PC-3 (cell line): ENCODE measurements around the gene VPS41. TPM values are rescaled to one million over a fixed set of nuclear protein-coding genes. Genes with fewer than 3 reads are reported as not detected.

Source experiments
- ATAC-seq: fragments of 200-7000 bp; cut with Tn5 transposase; 2 replicates; pipeline ENCODE4 v1.9.1; 2020; ENCODE audit warnings: mild to moderate bottlenecking, moderate library complexity
- BruUV-seq: library from RNA; stranded (reverse); fragments of 400-500 nt; replicated peaks from 2 replicates; lab custom pipeline; 2021; lab: Mats Ljungman, UMichigan
- CTCF ChIA-PET: fragments of 300-600 bp; sonication (Branson Sonifier 250); formaldehyde crosslinking; loops from one replicate; lab custom pipeline; 2022; ENCODE audit warnings: antibody characterized with exemption; lab: Charles Lee
- POLR2A ChIA-PET: fragments of 300-600 bp; sonication (Branson Sonifier 250); formaldehyde crosslinking; loops from one replicate; lab custom pipeline; 2022; ENCODE audit warnings: antibody characterized with exemption; ENCODE audit not compliant: unreplicated experiment; lab: Charles Lee
- DNase-seq: peaks from one replicate; pipeline ENCODE4 v3.0.0-alpha.2; 2015
- H2AFZ ChIP-seq: fragments of 300-600 bp; sonication (generic); 2 replicates; pipeline ENCODE4 v1.6.0; 2016; ENCODE audit warnings: antibody characterized with exemption, low read length
- H3F3A ChIP-seq: fragments of 300-600 bp; sonication (generic); one replicate; pipeline ENCODE4 v1.6.0; 2017; ENCODE audit warnings: antibody characterized with exemption, low read length, control low read depth, mild to moderate bottlenecking; ENCODE audit not compliant: unreplicated experiment
- H3K27ac ChIP-seq: fragments of 300-600 bp; sonication (generic); 2 replicates; pipeline ENCODE4 v1.5.1; 2016; ENCODE audit warnings: mild to moderate bottlenecking, low read length
- H3K27me3 ChIP-seq: fragments of 300-600 bp; sonication (generic); 2 replicates; pipeline ENCODE4 v1.6.1; 2016; ENCODE audit warnings: low read length, mixed read lengths
- H3K36me3 ChIP-seq: fragments of 300-600 bp; sonication (generic); 2 replicates; pipeline ENCODE4 v1.6.1; 2016; ENCODE audit warnings: low read depth, mixed run types, low read length, mixed read lengths
- H3K4me1 ChIP-seq: fragments of 300-600 bp; sonication (generic); 2 replicates; pipeline ENCODE4 v1.5.1; 2016; ENCODE audit warnings: low read length; ENCODE audit not compliant: insufficient read depth
- H3K4me2 ChIP-seq: fragments of 300-600 bp; sonication (generic); 2 replicates; pipeline ENCODE4 v1.6.0; 2016; ENCODE audit warnings: low read length
- H3K4me3 ChIP-seq: fragments of 300-600 bp; sonication (generic); 2 replicates; pipeline ENCODE4 v1.5.1; 2016; ENCODE audit warnings: mild to moderate bottlenecking, low read length, mixed read lengths
- H3K79me2 ChIP-seq: fragments of 300-600 bp; sonication (generic); 2 replicates; pipeline ENCODE4 v1.6.1; 2017; ENCODE audit warnings: low read length, mixed read lengths
- H3K9ac ChIP-seq: fragments of 300-600 bp; sonication (generic); 2 replicates; pipeline ENCODE4 v1.6.0; 2016; ENCODE audit warnings: mild to moderate bottlenecking, low read length
- H3K9me2 ChIP-seq: fragments of 300-600 bp; sonication (generic); replicated peaks from 2 replicates; pipeline ENCODE4 v1.6.1; 2016; ENCODE audit warnings: mixed run types, low read length, mixed read lengths
- H3K9me3 ChIP-seq: fragments of 300-600 bp; sonication (generic); 2 replicates; pipeline ENCODE4 v1.6.1; 2016; ENCODE audit warnings: low read length, mixed read lengths
- H4K20me1 ChIP-seq: fragments of 300-600 bp; sonication (generic); 2 replicates; pipeline ENCODE4 v1.6.1; 2016; ENCODE audit warnings: low read length, mixed read lengths
- EZH2 ChIP-seq: fragments of 300-600 bp; sonication (generic); IDR thresholded peaks from one replicate; pipeline ENCODE4 v1.6.1; 2017; ENCODE audit warnings: antibody characterized with exemption, mild to moderate bottlenecking, low read length; ENCODE audit not compliant: unreplicated experiment
- EZH2phosphoT487 ChIP-seq: fragments of 300-600 bp; sonication (generic); IDR thresholded peaks from 2 replicates; pipeline ENCODE4 v1.6.1; 2018; ENCODE audit warnings: mild to moderate bottlenecking, antibody characterized with exemption, low read length, borderline replicate concordance
- intact Hi-C: fragments of 100-400 bp; cut with micrococcal nuclease; formaldehyde crosslinking; loops from 2 replicates; pipeline ENCODE4 v1.9.0; 2023
- total RNA-seq: library from RNA; depleted of rRNA; stranded (reverse); fragments of >200 nt; gene quantifications from 2 replicates; pipeline ENCODE4 v1.2.3, GENCODE V29; 2014; rRNA removed
- TF ChIP-seq, protein P1 (sequence below): fragments of 300-600 bp; sonication (generic); conservative IDR thresholded peaks from 2 replicates; pipeline ENCODE4 v1.5.1; 2017; ENCODE audit warnings: antibody characterized with exemption, low read depth, mild to moderate bottlenecking, low read length

Gene VPS41
- total RNA-seq, 1 experiment from 2014 or later, result 35.2 TPM

DNA sequence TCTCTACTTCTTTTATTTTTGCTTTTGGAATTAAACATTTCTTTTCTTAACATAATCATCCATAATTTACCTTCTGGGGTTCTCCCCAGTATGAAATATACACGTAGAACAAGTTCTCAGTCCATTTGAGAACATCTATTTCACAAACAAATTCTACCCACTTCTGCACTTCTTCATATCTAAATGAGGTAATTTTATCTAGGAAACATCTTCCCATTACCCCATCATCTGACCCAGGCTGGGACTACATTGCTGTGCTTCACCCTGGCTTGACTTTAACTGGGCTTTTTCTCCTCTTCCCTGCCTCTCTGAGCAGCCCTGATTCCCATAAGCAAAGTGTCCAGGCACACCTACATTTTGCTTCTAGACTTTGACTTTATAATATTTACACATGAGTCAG lies 234.5 kb downstream of the VPS41 start:
- ATAC-seq (peak; percentile 33; the same call in 1 of the 2 replicates), DNase-seq (no peak)
- BruUV-seq, result no TSS peak
- Histone ChIP-seq H3K4me2 (no peak overlapping the region), H3K4me3 (no peak overlapping the region), H3K9me2 (no peaks in the 10 kb centered on the region), H3K27ac (no peak overlapping the region), H3K4me1 (0 out of 2 replicates have a peak, but pooled peaks cover 4% of the 10 kb centered on the region), H3F3A (no peaks in the 10 kb centered on the region), H3K27me3 (peaks cover 22% of the 10 kb centered on the region), H3K79me2 (no peaks in the 10 kb centered on the region), H3K36me3 (no peaks in the 10 kb centered on the region), H3K9me3 (no peaks in the 10 kb centered on the region), H4K20me1 (no peaks in the 10 kb centered on the region), H2AFZ (no peak overlapping the region), H3K9ac (no peak overlapping the region)
- ChIA-PET CTCF (no interaction called here), POLR2A (no interaction called here)
- intact Hi-C loops, result no loop called here
- TF ChIP-seq, protein P1, sequence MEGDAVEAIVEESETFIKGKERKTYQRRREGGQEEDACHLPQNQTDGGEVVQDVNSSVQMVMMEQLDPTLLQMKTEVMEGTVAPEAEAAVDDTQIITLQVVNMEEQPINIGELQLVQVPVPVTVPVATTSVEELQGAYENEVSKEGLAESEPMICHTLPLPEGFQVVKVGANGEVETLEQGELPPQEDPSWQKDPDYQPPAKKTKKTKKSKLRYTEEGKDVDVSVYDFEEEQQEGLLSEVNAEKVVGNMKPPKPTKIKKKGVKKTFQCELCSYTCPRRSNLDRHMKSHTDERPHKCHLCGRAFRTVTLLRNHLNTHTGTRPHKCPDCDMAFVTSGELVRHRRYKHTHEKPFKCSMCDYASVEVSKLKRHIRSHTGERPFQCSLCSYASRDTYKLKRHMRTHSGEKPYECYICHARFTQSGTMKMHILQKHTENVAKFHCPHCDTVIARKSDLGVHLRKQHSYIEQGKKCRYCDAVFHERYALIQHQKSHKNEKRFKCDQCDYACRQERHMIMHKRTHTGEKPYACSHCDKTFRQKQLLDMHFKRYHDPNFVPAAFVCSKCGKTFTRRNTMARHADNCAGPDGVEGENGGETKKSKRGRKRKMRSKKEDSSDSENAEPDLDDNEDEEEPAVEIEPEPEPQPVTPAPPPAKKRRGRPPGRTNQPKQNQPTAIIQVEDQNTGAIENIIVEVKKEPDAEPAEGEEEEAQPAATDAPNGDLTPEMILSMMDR, result no peak
- TF ChIP-seq EZH2 (no peak), EZH2phosphoT487 (no peak)

DNA sequence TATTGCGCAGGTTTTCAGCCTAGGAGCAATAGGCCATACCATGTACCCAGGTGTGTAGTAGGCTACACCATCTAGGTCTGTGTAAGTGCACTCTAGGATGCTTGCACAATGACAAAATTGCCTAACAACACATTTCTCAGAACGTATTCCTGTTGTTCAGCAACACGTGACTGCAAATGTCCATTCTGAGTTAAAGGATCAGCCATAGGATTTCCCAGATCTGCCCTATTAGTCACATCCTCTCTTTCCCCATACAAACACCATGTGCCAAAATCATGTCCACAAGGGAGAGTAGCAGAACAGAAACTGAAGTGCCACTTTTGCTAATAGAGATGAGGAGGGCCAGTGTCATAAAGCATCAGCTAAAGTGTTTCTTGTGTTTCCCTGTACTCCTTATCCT lies 235.2 kb downstream of the VPS41 start:
- H3K4me1 ChIP-seq, result 0 out of 2 replicates have a peak, but pooled peaks cover 4% of the 10 kb centered on the region
- no peaks in the 10 kb centered on the region for H3K9me2 ChIP-seq
- H3K27me3 ChIP-seq, result peaks cover 29% of the 10 kb centered on the region
- no peaks in the 10 kb centered on the region for H3K9me3 ChIP-seq
- no peak overlapping the region for H3K27ac ChIP-seq
- H3F3A ChIP-seq, result no peaks in the 10 kb centered on the region
- no peaks in the 10 kb centered on the region for H3K79me2 ChIP-seq
- no peaks in the 10 kb centered on the region for H4K20me1 ChIP-seq
- no peak overlapping the region for H2AFZ ChIP-seq
- H3K4me3 ChIP-seq, result no peak overlapping the region
- BruUV-seq, result no TSS peak
- H3K4me2 ChIP-seq, result no peak overlapping the region
- no peaks in the 10 kb centered on the region for H3K36me3 ChIP-seq
- ChIA-PET POLR2A (no interaction called here), CTCF (no interaction called here)
- ATAC-seq, result peak; percentile 58; the same call in 1 of the 2 replicates
- H3K9ac ChIP-seq, result no peak overlapping the region
- TF ChIP-seq EZH2phosphoT487 (no peak), EZH2 (no peak)
- TF ChIP-seq, protein P1, result no peak
- DNase-seq, result peak; percentile 60
- intact Hi-C loops, result no loop called here

Other genes with a start within 250 kb of the VPS41 start
- not detected in 2 replicates for gene POU6F2, start 68.7 kb upstream of the VPS41 start, total RNA-seq